Lung (tissue), 12 donors: ENCODE measurements around the gene USP48. TPM values are rescaled to one million over a fixed set of nuclear protein-coding genes. Genes with fewer than 3 reads are reported as not detected.

Source experiments
- ATAC-seq: fragments of 200-7000 bp; cut with Tn5 transposase; one replicate; pipeline ENCODE4 v1.9.1; 2020; ENCODE audit warnings: moderate number of reproducible peaks; ENCODE audit not compliant: insufficient read depth, low FRiP score
- DNase-seq, 3 donors: peaks; one replicate each; pipeline ENCODE4 v3.0.0-alpha.2; 2013 to 2017
- H3K27ac ChIP-seq, 2 donors: one replicate each; pipeline ENCODE4 v1.5.1; 2013; ENCODE audit warnings: mild to moderate bottlenecking in 2 of 2, moderate library complexity in 2 of 2, control low read depth in 1 of 2, inconsistent platforms in 1 of 2, low read depth in 1 of 2, low read length in 1 of 2
- H3K27me3 ChIP-seq, 3 donors: one replicate each; pipeline ENCODE4 v1.5.1; 2013; ENCODE audit warnings: low read length in 2 of 3; ENCODE audit not compliant: control insufficient read depth in 3 of 3, insufficient read depth in 3 of 3
- H3K36me3 ChIP-seq, 4 donors: one replicate each; pipeline ENCODE4 v1.5.1; 2013; ENCODE audit warnings: low read length in 4 of 4, mild to moderate bottlenecking in 1 of 4, moderate library complexity in 1 of 4; ENCODE audit not compliant: control insufficient read depth in 4 of 4, insufficient read depth in 4 of 4
- H3K4me1 ChIP-seq, 5 donors: one replicate each; pipeline ENCODE4 v1.5.1; 2013; ENCODE audit warnings: low read length in 5 of 5, mild to moderate bottlenecking in 2 of 5, moderate library complexity in 1 of 5; ENCODE audit not compliant: control insufficient read depth in 5 of 5, insufficient read depth in 5 of 5
- H3K4me3 ChIP-seq: one replicate; pipeline ENCODE4 v1.5.1; 2013; ENCODE audit warnings: mild to moderate bottlenecking, control low read depth, moderate library complexity
- H3K9ac ChIP-seq, 2 donors: one replicate each; pipeline ENCODE4 v1.5.1; 2013; ENCODE audit warnings: low read length in 2 of 2, control low read depth in 1 of 2; ENCODE audit not compliant: insufficient read depth in 1 of 2
- H3K9me3 ChIP-seq, 4 donors: one replicate each; pipeline ENCODE4 v1.5.1; 2013; ENCODE audit warnings: low read length in 3 of 4, mild to moderate bottlenecking in 1 of 4, moderate library complexity in 1 of 4; ENCODE audit not compliant: control insufficient read depth in 4 of 4, insufficient read depth in 3 of 4
- CTCF ChIP-seq: IDR thresholded peaks from 2 replicates; pipeline ENCODE4 v1.5.1; 2012; ENCODE audit warnings: mild to moderate bottlenecking; ENCODE audit errors: control extremely low read depth, extremely low read depth
- WGBS, 2 donors: extraction: QIAGEN DNeasy Blood & Tissue Kit; methylation state at CpG; one replicate each; pipeline ENCODE4 v1.1.7; 2013; 5-methylcytosine and 5-hydroxymethylcytosine counted together
- polyA plus RNA-seq, 2 donors: library from polyadenylated mRNA; stranded (reverse); fragments of 200-250 nt; gene quantifications; one replicate each; pipeline ENCODE4 v1.2.1, GENCODE V29; 2013
- total RNA-seq, 2 donors: library from RNA; depleted of rRNA in 1 of 2; stranded (reverse); fragments of >200 nt in 1 of 2; gene quantifications; one replicate each; pipeline ENCODE4 v1.2.1, GENCODE V29; 2014 to 2021
- donor health status: control.
- donor health status: control.
- donor health status: Bipolar disorder and iron deficiency.
- donor health status: healthy.
- donor health status: DM: yes; HTN: yes; CAD: no.

Gene USP48
- total and polyA plus RNA-seq, 4 donors: 15.6 to 107 (median 33.5) TPM

- DNase-seq (no peak), ATAC-seq (no peak)
- no peaks in the 10 kb centered on the region for H3K9me3 ChIP-seq
- 76 to 86% methylated on average over 4 of the region's 4 CpGs for WGBS, 2 donors
- peaks cover 0 to 2% (median 0%) of the 10 kb centered on the region in 3 donors for H3K27me3 ChIP-seq
- H3K4me1 ChIP-seq: peaks cover 0 to 19% (median 6%) of the 10 kb centered on the region in 5 donors
- H3K9ac ChIP-seq: no peak overlapping the region
- no peaks in the 10 kb centered on the region for H3K36me3 ChIP-seq
- no peak overlapping the region for H3K27ac ChIP-seq
- H3K4me3 ChIP-seq: no peak overlapping the region
- no peak for TF ChIP-seq CTCF
Observed at GRCh38 chr1:21655259-21655658, 127.7 kb downstream of the USP48 start.

GRCh38 chr1:21654209-21654608, 128.7 kb downstream of the USP48 start:
- no peak for ATAC-seq
- Histone ChIP-seq H3K4me3 (no peak overlapping the region), H3K9me3 (no peaks in the 10 kb centered on the region), H3K4me1 (peaks cover 0 to 15% (median 6%) of the 10 kb centered on the region in 5 donors), H3K9ac (no peak overlapping the region), H3K27ac (no peak overlapping the region), H3K27me3 (peaks cover 0 to 2% (median 0%) of the 10 kb centered on the region in 3 donors), H3K36me3 (no peaks in the 10 kb centered on the region)
- DNase-seq: no peak
- 79 to 90% methylated on average over 6 of the region's 6 CpGs for WGBS, 2 donors
- no peak for TF ChIP-seq CTCF

- Histone ChIP-seq H3K4me3 (no peak overlapping the region), H3K9me3 (no peaks in the 10 kb centered on the region), H3K36me3 (no peaks in the 10 kb centered on the region), H3K9ac (no peak overlapping the region), H3K4me1 (peaks cover 0 to 15% (median 6%) of the 10 kb centered on the region in 5 donors), H3K27ac (no peak overlapping the region), H3K27me3 (peaks cover 0 to 2% (median 0%) of the 10 kb centered on the region in 3 donors)
- DNase-seq (no peak), ATAC-seq (no peak)
- 61 to 80% methylated on average over 6 of the region's 6 CpGs for WGBS, 2 donors
- TF ChIP-seq CTCF: no peak
Observed at GRCh38 chr1:21653744-21654100, 129.2 kb downstream of the USP48 start.
